Mesothelial cell of epicardium (in vitro differentiated cells): ENCODE data around the gene FRMD6. TPM values are rescaled to one million over a fixed set of nuclear protein-coding genes. Genes with fewer than 3 reads are reported as not detected.

Experiments
- DNase-seq, 2 experiments: peaks; one replicate each; pipeline ENCODE4 v3.0.0; 2021; ENCODE audit warnings: low spot score in 2 of 2; ENCODE audit not compliant: unreplicated experiment in 2 of 2
- H3K27ac Mint-ChIP-seq: 2 replicates; pipeline ENCODE4 v1.8.0; 2021; ENCODE audit warnings: mixed read lengths
- H3K27me3 Mint-ChIP-seq: 2 replicates; pipeline ENCODE4 v1.8.0; 2021; ENCODE audit warnings: low read depth, mixed read lengths
- H3K36me3 Mint-ChIP-seq: 2 replicates; pipeline ENCODE4 v1.8.0; 2021; ENCODE audit warnings: mixed read lengths
- H3K4me1 Mint-ChIP-seq: 2 replicates; pipeline ENCODE4 v1.8.0; 2021; ENCODE audit warnings: mixed read lengths
- H3K4me3 Mint-ChIP-seq: 2 replicates; pipeline ENCODE4 v1.8.0; 2021; ENCODE audit warnings: mild to moderate bottlenecking, moderate library complexity, mixed read lengths
- H3K9me3 Mint-ChIP-seq: 2 replicates; pipeline ENCODE4 v1.8.0; 2021; ENCODE audit warnings: mixed read lengths
- CTCF ChIP-seq: fragments of 200-600 bp; sonication (generic); IDR thresholded peaks from one replicate; pipeline ENCODE4 v1.5.0; 2021; ENCODE audit warnings: antibody characterized with exemption; ENCODE audit not compliant: unreplicated experiment
- total RNA-seq: library from RNA; stranded (reverse); gene quantifications from 3 replicates; pipeline ENCODE4 v1.2.1, GENCODE V29; 2021

Gene FRMD6
- total RNA-seq, 1 donor from 2014 or later, result 51.8 TPM

- peak overlapping the region; percentile 92 for H3K4me3 Mint-ChIP-seq
- TF ChIP-seq CTCF, result no peak
- H3K36me3 Mint-ChIP-seq, result peaks cover 1% of the 10 kb centered on the region
- H3K27ac Mint-ChIP-seq, result peak overlapping the region; percentile 94
- DNase-seq, result peak in 1 of 2 experiments; percentile 46
- no peaks in the 10 kb centered on the region for H3K27me3 Mint-ChIP-seq
- H3K9me3 Mint-ChIP-seq, result no peaks in the 10 kb centered on the region
- peaks cover 49% of the 10 kb centered on the region for H3K4me1 Mint-ChIP-seq
These were observed 713 bp downstream of the FRMD6 start for GRCh38 chr14:51652168-51653078.

- Mint-ChIP-seq H3K9me3 (no peaks in the 10 kb centered on the region), H3K4me3 (peak overlapping the region; percentile 92), H3K4me1 (peaks cover 51% of the 10 kb centered on the region), H3K36me3 (peaks cover 1% of the 10 kb centered on the region), H3K27ac (peak overlapping the region; percentile 94), H3K27me3 (no peaks in the 10 kb centered on the region)
- TF ChIP-seq CTCF, result no peak
- no peak for DNase-seq
These were observed 1.5 kb downstream of the FRMD6 start for GRCh38 chr14:51653079-51653774.

GRCh38 chr14:51653775-51654532 is 2.2 kb downstream of the FRMD6 start:
- peak overlapping the region; percentile 94 for H3K27ac Mint-ChIP-seq
- H3K27me3 Mint-ChIP-seq, result no peaks in the 10 kb centered on the region
- H3K36me3 Mint-ChIP-seq, result peaks cover 1% of the 10 kb centered on the region
- no peak for TF ChIP-seq CTCF
- peaks cover 51% of the 10 kb centered on the region for H3K4me1 Mint-ChIP-seq
- DNase-seq, result no peak
- no peaks in the 10 kb centered on the region for H3K9me3 Mint-ChIP-seq
- peak overlapping the region; percentile 92 for H3K4me3 Mint-ChIP-seq

- H3K4me3 Mint-ChIP-seq, result peak overlapping the region; percentile 92
- H3K9me3 Mint-ChIP-seq, result no peaks in the 10 kb centered on the region
- peaks cover 1% of the 10 kb centered on the region for H3K36me3 Mint-ChIP-seq
- H3K27me3 Mint-ChIP-seq, result no peaks in the 10 kb centered on the region
- H3K27ac Mint-ChIP-seq, result peak overlapping the region; percentile 94
- no peak for TF ChIP-seq CTCF
- peaks cover 53% of the 10 kb centered on the region for H3K4me1 Mint-ChIP-seq
- no peak for DNase-seq
These were observed 2.8 kb downstream of the FRMD6 start for GRCh38 chr14:51654533-51654845.

GRCh38 chr14:51657762-51658161 is 6.1 kb downstream of the FRMD6 start:
- H3K36me3 Mint-ChIP-seq, result peaks cover 5% of the 10 kb centered on the region
- peaks cover 47% of the 10 kb centered on the region for H3K4me1 Mint-ChIP-seq
- DNase-seq, result no peak
- no peak overlapping the region for H3K4me3 Mint-ChIP-seq
- H3K9me3 Mint-ChIP-seq, result peaks cover 3% of the 10 kb centered on the region
- no peak overlapping the region for H3K27ac Mint-ChIP-seq
- no peaks in the 10 kb centered on the region for H3K27me3 Mint-ChIP-seq
- TF ChIP-seq CTCF, result no peak
